ENCODE results near the gene FKBP8.

GRCh38 chr19:18488838-18489626 lies 54.3 kb downstream of the FKBP8 start:
- no peak for TF ChIP-seq EZH2phosphoT487 (IDR thresholded peaks at IDR 0.05; ENCODE audit: low read depth)
- TF ChIP-seq, protein P1, sequence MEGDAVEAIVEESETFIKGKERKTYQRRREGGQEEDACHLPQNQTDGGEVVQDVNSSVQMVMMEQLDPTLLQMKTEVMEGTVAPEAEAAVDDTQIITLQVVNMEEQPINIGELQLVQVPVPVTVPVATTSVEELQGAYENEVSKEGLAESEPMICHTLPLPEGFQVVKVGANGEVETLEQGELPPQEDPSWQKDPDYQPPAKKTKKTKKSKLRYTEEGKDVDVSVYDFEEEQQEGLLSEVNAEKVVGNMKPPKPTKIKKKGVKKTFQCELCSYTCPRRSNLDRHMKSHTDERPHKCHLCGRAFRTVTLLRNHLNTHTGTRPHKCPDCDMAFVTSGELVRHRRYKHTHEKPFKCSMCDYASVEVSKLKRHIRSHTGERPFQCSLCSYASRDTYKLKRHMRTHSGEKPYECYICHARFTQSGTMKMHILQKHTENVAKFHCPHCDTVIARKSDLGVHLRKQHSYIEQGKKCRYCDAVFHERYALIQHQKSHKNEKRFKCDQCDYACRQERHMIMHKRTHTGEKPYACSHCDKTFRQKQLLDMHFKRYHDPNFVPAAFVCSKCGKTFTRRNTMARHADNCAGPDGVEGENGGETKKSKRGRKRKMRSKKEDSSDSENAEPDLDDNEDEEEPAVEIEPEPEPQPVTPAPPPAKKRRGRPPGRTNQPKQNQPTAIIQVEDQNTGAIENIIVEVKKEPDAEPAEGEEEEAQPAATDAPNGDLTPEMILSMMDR (IDR thresholded peaks at IDR 0.05; ENCODE audit: low read depth, low read length): peak; percentile 30; the same call in 1 of the 2 replicates
